PC-3 (cell line): ENCODE results near the gene PREX1. TPM values are rescaled to one million over a fixed set of nuclear protein-coding genes. Genes with fewer than 3 reads are reported as not detected.

ENCODE experiments used
- ATAC-seq: fragments of 200-7000 bp; cut with Tn5 transposase; 2 replicates; pipeline ENCODE4 v1.9.1; 2020; ENCODE audit warnings: mild to moderate bottlenecking, moderate library complexity
- BruUV-seq: library from RNA; stranded (reverse); fragments of 400-500 nt; replicated peaks from 2 replicates; lab custom pipeline; 2021; lab: Mats Ljungman, UMichigan
- CTCF ChIA-PET: fragments of 300-600 bp; sonication (Branson Sonifier 250); formaldehyde crosslinking; loops from one replicate; lab custom pipeline; 2022; ENCODE audit warnings: antibody characterized with exemption; lab: Charles Lee
- POLR2A ChIA-PET: fragments of 300-600 bp; sonication (Branson Sonifier 250); formaldehyde crosslinking; loops from one replicate; lab custom pipeline; 2022; ENCODE audit warnings: antibody characterized with exemption; ENCODE audit not compliant: unreplicated experiment; lab: Charles Lee
- DNase-seq: peaks from one replicate; pipeline ENCODE4 v3.0.0-alpha.2; 2015
- H2AFZ ChIP-seq: fragments of 300-600 bp; sonication (generic); 2 replicates; pipeline ENCODE4 v1.6.0; 2016; ENCODE audit warnings: antibody characterized with exemption, low read length
- H3F3A ChIP-seq: fragments of 300-600 bp; sonication (generic); one replicate; pipeline ENCODE4 v1.6.0; 2017; ENCODE audit warnings: antibody characterized with exemption, low read length, control low read depth, mild to moderate bottlenecking; ENCODE audit not compliant: unreplicated experiment
- H3K27ac ChIP-seq: fragments of 300-600 bp; sonication (generic); 2 replicates; pipeline ENCODE4 v1.5.1; 2016; ENCODE audit warnings: mild to moderate bottlenecking, low read length
- H3K27me3 ChIP-seq: fragments of 300-600 bp; sonication (generic); 2 replicates; pipeline ENCODE4 v1.6.1; 2016; ENCODE audit warnings: low read length, mixed read lengths
- H3K36me3 ChIP-seq: fragments of 300-600 bp; sonication (generic); 2 replicates; pipeline ENCODE4 v1.6.1; 2016; ENCODE audit warnings: low read depth, mixed run types, low read length, mixed read lengths
- H3K4me1 ChIP-seq: fragments of 300-600 bp; sonication (generic); 2 replicates; pipeline ENCODE4 v1.5.1; 2016; ENCODE audit warnings: low read length; ENCODE audit not compliant: insufficient read depth
- H3K4me2 ChIP-seq: fragments of 300-600 bp; sonication (generic); 2 replicates; pipeline ENCODE4 v1.6.0; 2016; ENCODE audit warnings: low read length
- H3K4me3 ChIP-seq: fragments of 300-600 bp; sonication (generic); 2 replicates; pipeline ENCODE4 v1.5.1; 2016; ENCODE audit warnings: mild to moderate bottlenecking, low read length, mixed read lengths
- H3K79me2 ChIP-seq: fragments of 300-600 bp; sonication (generic); 2 replicates; pipeline ENCODE4 v1.6.1; 2017; ENCODE audit warnings: low read length, mixed read lengths
- H3K9ac ChIP-seq: fragments of 300-600 bp; sonication (generic); 2 replicates; pipeline ENCODE4 v1.6.0; 2016; ENCODE audit warnings: mild to moderate bottlenecking, low read length
- H3K9me2 ChIP-seq: fragments of 300-600 bp; sonication (generic); replicated peaks from 2 replicates; pipeline ENCODE4 v1.6.1; 2016; ENCODE audit warnings: mixed run types, low read length, mixed read lengths
- H3K9me3 ChIP-seq: fragments of 300-600 bp; sonication (generic); 2 replicates; pipeline ENCODE4 v1.6.1; 2016; ENCODE audit warnings: low read length, mixed read lengths
- H4K20me1 ChIP-seq: fragments of 300-600 bp; sonication (generic); 2 replicates; pipeline ENCODE4 v1.6.1; 2016; ENCODE audit warnings: low read length, mixed read lengths
- EZH2 ChIP-seq: fragments of 300-600 bp; sonication (generic); IDR thresholded peaks from one replicate; pipeline ENCODE4 v1.6.1; 2017; ENCODE audit warnings: antibody characterized with exemption, mild to moderate bottlenecking, low read length; ENCODE audit not compliant: unreplicated experiment
- EZH2phosphoT487 ChIP-seq: fragments of 300-600 bp; sonication (generic); IDR thresholded peaks from 2 replicates; pipeline ENCODE4 v1.6.1; 2018; ENCODE audit warnings: mild to moderate bottlenecking, antibody characterized with exemption, low read length, borderline replicate concordance
- intact Hi-C: fragments of 100-400 bp; cut with micrococcal nuclease; formaldehyde crosslinking; loops from 2 replicates; pipeline ENCODE4 v1.9.0; 2023
- total RNA-seq: library from RNA; depleted of rRNA; stranded (reverse); fragments of >200 nt; gene quantifications from 2 replicates; pipeline ENCODE4 v1.2.3, GENCODE V29; 2014
- TF ChIP-seq, protein P1 (sequence below): fragments of 300-600 bp; sonication (generic); conservative IDR thresholded peaks from 2 replicates; pipeline ENCODE4 v1.5.1; 2017; ENCODE audit warnings: antibody characterized with exemption, low read depth, mild to moderate bottlenecking, low read length

The PREX1 gene
- total RNA-seq, 1 experiment from 2014 or later, result 22.1 TPM

DNA sequence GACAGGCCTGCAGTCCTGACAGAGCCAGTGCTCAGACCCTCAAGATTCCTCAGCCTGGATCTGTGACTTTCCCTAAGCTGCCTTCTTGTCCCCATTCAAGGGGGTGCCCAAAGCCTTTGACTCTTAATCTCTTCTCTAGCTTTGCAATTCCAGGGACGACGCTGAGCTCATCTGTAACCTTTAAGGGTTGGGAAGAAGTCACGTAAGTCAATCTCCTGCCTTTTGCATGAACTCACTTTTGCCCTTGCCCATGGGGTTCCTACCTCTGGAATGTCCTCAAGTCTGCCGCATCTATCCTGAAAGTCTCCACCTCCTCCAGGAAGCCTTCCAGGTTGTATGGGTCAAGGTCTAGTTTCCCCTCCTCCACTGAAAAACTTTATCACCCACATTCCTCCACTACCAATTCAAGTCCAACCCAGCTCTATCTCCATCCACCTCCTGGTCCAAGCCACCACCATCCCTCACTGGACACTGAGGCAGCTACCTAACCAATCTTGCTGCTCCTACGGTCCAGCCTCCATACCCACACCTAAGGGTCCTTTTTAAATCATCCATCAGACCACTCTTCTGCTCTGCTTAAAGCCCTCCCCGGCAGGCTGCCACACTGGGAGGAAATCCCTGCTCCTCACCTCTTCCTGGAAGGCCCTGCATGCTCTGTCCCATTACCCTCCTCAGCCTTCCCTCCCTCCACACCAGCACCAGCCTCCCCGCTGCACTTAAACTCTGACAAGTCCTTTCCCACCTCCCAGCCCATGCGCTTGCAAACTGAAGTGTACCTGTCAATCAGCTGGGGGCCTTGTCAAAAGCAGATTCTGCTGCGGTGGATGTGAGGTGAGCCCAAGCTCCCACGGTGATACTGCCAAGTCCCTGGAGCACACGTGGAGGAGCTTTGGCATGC, 29.7 kb downstream of the PREX1 start:
- H3K4me3 ChIP-seq, result no peak overlapping the region
- DNase-seq, result no peak
- H2AFZ ChIP-seq, result no peak overlapping the region
- H3K9ac ChIP-seq, result no peak overlapping the region
- no peaks in the 10 kb centered on the region for H4K20me1 ChIP-seq
- H3K9me3 ChIP-seq, result no peaks in the 10 kb centered on the region
- H3K4me2 ChIP-seq, result no peak overlapping the region
- no peaks in the 10 kb centered on the region for H3K36me3 ChIP-seq
- no peaks in the 10 kb centered on the region for H3K79me2 ChIP-seq
- no peak overlapping the region for H3K27ac ChIP-seq
- intact Hi-C loops, result loop anchor here (10.0 kb wide), 1 partner anchor 143 kb away; no protein-coding TSS in a partner anchor
- no peak for ATAC-seq
- POLR2A ChIA-PET, result interaction anchor here (0.6 kb wide), 1 partner anchor 69 kb away, joined by 3 read pairs; no protein-coding TSS in a partner anchor
- no peaks in the 10 kb centered on the region for H3K27me3 ChIP-seq
- no TSS peak for BruUV-seq
- TF ChIP-seq EZH2phosphoT487 (no peak), EZH2 (no peak)
- TF ChIP-seq, protein P1, sequence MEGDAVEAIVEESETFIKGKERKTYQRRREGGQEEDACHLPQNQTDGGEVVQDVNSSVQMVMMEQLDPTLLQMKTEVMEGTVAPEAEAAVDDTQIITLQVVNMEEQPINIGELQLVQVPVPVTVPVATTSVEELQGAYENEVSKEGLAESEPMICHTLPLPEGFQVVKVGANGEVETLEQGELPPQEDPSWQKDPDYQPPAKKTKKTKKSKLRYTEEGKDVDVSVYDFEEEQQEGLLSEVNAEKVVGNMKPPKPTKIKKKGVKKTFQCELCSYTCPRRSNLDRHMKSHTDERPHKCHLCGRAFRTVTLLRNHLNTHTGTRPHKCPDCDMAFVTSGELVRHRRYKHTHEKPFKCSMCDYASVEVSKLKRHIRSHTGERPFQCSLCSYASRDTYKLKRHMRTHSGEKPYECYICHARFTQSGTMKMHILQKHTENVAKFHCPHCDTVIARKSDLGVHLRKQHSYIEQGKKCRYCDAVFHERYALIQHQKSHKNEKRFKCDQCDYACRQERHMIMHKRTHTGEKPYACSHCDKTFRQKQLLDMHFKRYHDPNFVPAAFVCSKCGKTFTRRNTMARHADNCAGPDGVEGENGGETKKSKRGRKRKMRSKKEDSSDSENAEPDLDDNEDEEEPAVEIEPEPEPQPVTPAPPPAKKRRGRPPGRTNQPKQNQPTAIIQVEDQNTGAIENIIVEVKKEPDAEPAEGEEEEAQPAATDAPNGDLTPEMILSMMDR, result no peak
- no peaks in the 10 kb centered on the region for H3K9me2 ChIP-seq
- CTCF ChIA-PET, result no interaction called here
- no peaks in the 10 kb centered on the region for H3K4me1 ChIP-seq
- no peaks in the 10 kb centered on the region for H3F3A ChIP-seq

DNA sequence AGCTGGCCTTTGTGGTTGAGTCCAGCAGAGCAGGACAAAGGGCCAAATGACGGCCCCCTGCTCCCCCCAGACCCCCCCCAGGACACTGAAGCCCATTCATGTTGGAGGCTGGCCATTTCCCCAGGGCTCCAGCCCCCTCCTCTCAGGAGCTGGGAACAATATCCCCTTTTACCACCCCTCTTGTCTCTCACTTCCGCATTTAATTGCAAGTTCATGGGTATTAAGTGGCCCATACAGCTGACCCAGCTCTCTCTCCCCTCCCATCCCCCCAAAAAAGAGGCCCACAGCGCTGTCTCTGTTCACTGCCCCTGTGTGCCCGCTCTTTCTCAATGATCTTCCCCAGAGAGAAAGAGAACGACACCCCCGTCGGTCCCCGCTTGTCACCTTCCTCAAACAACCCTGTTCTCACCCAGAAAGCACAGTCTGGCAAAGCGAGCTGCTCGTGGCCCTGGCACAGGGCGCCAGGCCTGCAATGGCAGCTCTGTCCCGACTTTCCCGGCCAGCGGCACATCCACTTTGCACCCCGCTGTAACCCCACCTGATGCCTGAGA, 30.4 kb downstream of the PREX1 start:
- CTCF ChIA-PET, result no interaction called here
- H3K36me3 ChIP-seq, result no peaks in the 10 kb centered on the region
- DNase-seq (no peak), ATAC-seq (no peak)
- TF ChIP-seq EZH2phosphoT487 (no peak), EZH2 (no peak)
- TF ChIP-seq, protein P1, result no peak
- no peaks in the 10 kb centered on the region for H3K27me3 ChIP-seq
- H3K9ac ChIP-seq, result no peak overlapping the region
- intact Hi-C loops, result loop anchor here (10.0 kb wide), 1 partner anchor 143 kb away; no protein-coding TSS in a partner anchor
- H3K79me2 ChIP-seq, result no peaks in the 10 kb centered on the region
- no peaks in the 10 kb centered on the region for H3K9me3 ChIP-seq
- H2AFZ ChIP-seq, result no peak overlapping the region
- H3K4me1 ChIP-seq, result no peaks in the 10 kb centered on the region
- no TSS peak for BruUV-seq
- H4K20me1 ChIP-seq, result no peaks in the 10 kb centered on the region
- POLR2A ChIA-PET, result no interaction called here
- no peaks in the 10 kb centered on the region for H3F3A ChIP-seq
- H3K27ac ChIP-seq, result no peak overlapping the region
- no peaks in the 10 kb centered on the region for H3K9me2 ChIP-seq
- no peak overlapping the region for H3K4me2 ChIP-seq
- no peak overlapping the region for H3K4me3 ChIP-seq

- Histone ChIP-seq H3K4me1 (peaks cover 12% of the 10 kb centered on the region), H3K36me3 (no peaks in the 10 kb centered on the region), H3K27me3 (no peaks in the 10 kb centered on the region), H3F3A (no peaks in the 10 kb centered on the region), H3K79me2 (no peaks in the 10 kb centered on the region), H3K4me3 (no peak overlapping the region), H3K27ac (no peak overlapping the region), H3K9me3 (no peaks in the 10 kb centered on the region), H4K20me1 (no peaks in the 10 kb centered on the region), H3K9ac (no peak overlapping the region), H2AFZ (no peak overlapping the region), H3K9me2 (no peaks in the 10 kb centered on the region), H3K4me2 (no peak overlapping the region)
- intact Hi-C loops, result loop anchor here (10.0 kb wide), 1 partner anchor 141 kb away; no protein-coding TSS in a partner anchor
- DNase-seq (no peak), ATAC-seq (no peak)
- CTCF ChIA-PET, result no interaction called here
- POLR2A ChIA-PET, result no interaction called here
- TF ChIP-seq EZH2phosphoT487 (no peak), EZH2 (no peak)
- TF ChIP-seq, protein P1, result no peak
- BruUV-seq, result no TSS peak
These were observed 32.1 kb downstream of the PREX1 start for GRCh38 chr20:48795732-48796131.
